ENCODE data around the gene ZNF827.

DNA sequence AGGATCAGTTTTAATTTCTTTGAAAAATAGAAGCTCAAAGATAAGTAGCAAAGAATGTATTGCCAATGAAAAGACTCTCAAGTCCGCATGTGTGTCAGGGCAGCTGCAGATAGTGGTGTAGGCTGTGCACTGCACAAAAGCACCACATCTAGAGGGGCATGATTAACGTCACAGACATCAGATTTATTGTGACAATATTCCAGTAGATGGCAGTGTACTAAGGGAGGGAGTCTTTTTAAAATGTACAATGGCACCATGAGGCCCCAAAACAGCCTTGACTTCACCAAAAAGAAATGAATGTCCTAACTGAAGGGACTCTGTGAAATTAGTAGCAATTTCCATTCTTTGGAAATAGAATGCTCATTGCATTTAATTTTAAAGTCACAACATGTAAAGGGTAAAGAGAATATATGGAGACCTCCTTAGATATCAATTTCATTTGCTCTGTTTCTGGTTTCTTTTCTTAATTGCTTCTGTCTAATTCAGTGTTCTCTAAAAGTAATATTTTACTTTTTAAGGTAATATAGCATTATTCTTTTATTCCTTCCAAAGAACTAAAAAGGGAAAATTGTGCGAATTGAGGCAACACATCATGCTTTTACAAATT is 98.4 kb downstream of the ZNF827 start:
- TF ChIP-seq, protein P1, sequence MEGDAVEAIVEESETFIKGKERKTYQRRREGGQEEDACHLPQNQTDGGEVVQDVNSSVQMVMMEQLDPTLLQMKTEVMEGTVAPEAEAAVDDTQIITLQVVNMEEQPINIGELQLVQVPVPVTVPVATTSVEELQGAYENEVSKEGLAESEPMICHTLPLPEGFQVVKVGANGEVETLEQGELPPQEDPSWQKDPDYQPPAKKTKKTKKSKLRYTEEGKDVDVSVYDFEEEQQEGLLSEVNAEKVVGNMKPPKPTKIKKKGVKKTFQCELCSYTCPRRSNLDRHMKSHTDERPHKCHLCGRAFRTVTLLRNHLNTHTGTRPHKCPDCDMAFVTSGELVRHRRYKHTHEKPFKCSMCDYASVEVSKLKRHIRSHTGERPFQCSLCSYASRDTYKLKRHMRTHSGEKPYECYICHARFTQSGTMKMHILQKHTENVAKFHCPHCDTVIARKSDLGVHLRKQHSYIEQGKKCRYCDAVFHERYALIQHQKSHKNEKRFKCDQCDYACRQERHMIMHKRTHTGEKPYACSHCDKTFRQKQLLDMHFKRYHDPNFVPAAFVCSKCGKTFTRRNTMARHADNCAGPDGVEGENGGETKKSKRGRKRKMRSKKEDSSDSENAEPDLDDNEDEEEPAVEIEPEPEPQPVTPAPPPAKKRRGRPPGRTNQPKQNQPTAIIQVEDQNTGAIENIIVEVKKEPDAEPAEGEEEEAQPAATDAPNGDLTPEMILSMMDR (IDR thresholded peaks at IDR 0.05; ENCODE audit: poor library complexity): peak; percentile 43
- no peak for TF ChIP-seq EZH2 (IDR thresholded peaks at IDR 0.05; ENCODE audit: borderline replicate concordance)
